HFFc6 (cell line): Measurements from ENCODE around the gene PICALM. TPM values are rescaled to one million over a fixed set of nuclear protein-coding genes. Genes with fewer than 3 reads are reported as not detected.

ENCODE experiments used
- DNase-seq: peaks from one replicate; pipeline ENCODE4 v3.0.0-alpha.2; 2018
- H3K27ac Mint-ChIP-seq: 2 replicates; pipeline ENCODE4 v1.8.0; 2020; ENCODE audit warnings: mild to moderate bottlenecking, mixed read lengths
- H3K27me3 Mint-ChIP-seq: 2 replicates; pipeline ENCODE4 v1.8.0; 2021; ENCODE audit warnings: mild to moderate bottlenecking, moderate library complexity, mixed read lengths; ENCODE audit not compliant: insufficient read depth
- H3K36me3 Mint-ChIP-seq: 2 replicates; pipeline ENCODE4 v1.8.0; 2021; ENCODE audit warnings: low read depth, mixed read lengths
- H3K4me1 Mint-ChIP-seq: 2 replicates; pipeline ENCODE4 v1.8.0; 2020; ENCODE audit warnings: low read depth, mixed read lengths
- H3K4me3 Mint-ChIP-seq: 2 replicates; pipeline ENCODE4 v1.8.0; 2020; ENCODE audit warnings: mild to moderate bottlenecking, moderate library complexity, mixed read lengths
- H3K9me3 Mint-ChIP-seq: 2 replicates; pipeline ENCODE4 v1.8.0; 2020; ENCODE audit warnings: mild to moderate bottlenecking, mixed read lengths
- CTCF ChIP-seq: fragments of 200-600 bp; sonication (generic); IDR thresholded peaks from 2 replicates; pipeline ENCODE4 v1.5.0; 2021; ENCODE audit warnings: antibody characterized with exemption, mild to moderate bottlenecking
- total RNA-seq, 6 experiments: library from RNA; stranded (reverse); fragmentation: NEBNext Ultra II Directional; extraction: Animal tissue kit (Norgen Biotek cat#: 25700); gene quantifications; 2 replicates in 1 of 6; 3 replicates in 5 of 6; pipeline ENCODE4 v1.2.3, GENCODE V29; 2021

Gene PICALM
- total RNA-seq, 6 experiments from 2014 or later: 193 to 267 (median 244) TPM

DNA sequence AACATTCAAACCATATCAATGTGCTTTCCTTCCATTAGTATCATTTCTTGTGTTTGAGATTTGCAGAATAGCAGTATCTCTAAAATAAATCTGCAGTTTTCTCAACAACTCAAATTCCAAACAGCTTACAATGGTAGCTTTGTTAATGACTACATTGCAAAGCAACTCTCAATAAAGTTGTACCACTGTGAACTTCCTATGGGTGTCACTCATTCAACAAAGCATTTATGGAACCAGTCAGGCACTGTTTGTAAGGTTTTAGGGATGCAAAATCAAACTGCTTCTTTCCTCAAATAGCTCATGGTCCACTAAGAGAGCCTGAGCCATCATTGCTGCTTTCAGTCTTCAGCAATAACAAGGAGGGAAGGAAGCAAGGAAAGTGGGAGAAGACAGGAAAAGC lies 122.7 kb downstream of the PICALM start:
- Mint-ChIP-seq H3K9me3 (no peaks in the 10 kb centered on the region), H3K4me1 (peaks cover 55% of the 10 kb centered on the region), H3K27ac (peak overlapping the region; percentile 50; the same call in 1 of the 2 replicates), H3K27me3 (peaks cover 14% of the 10 kb centered on the region), H3K36me3 (no peaks in the 10 kb centered on the region), H3K4me3 (no peak overlapping the region)
- DNase-seq: peak; percentile 57
- TF ChIP-seq CTCF: peak; percentile 38; the same call in 1 of the 2 replicates

DNA sequence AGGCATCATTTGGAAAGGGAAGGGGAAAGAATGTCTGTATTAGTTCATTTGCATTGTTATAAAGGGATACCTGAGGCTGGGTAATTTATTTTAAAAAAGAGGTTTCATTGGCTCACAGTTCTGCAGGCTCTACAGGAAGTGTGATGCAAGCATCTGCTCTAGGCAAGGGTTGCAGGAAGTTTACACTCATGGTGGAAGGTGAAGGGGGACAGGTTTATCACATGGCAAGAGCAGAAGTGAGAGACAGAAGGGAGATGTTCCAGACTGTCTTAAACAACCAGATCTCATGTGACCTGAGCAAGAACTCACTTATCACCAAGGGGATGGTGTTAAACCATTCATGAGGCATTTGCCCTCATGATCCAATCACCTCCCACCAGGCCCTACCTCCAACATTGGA lies 123.1 kb downstream of the PICALM start:
- DNase-seq: no peak
- no peaks in the 10 kb centered on the region for H3K9me3 Mint-ChIP-seq
- no peak overlapping the region for H3K4me3 Mint-ChIP-seq
- TF ChIP-seq CTCF: no peak
- peaks cover 11% of the 10 kb centered on the region for H3K27me3 Mint-ChIP-seq
- peaks cover 51% of the 10 kb centered on the region for H3K4me1 Mint-ChIP-seq
- no peaks in the 10 kb centered on the region for H3K36me3 Mint-ChIP-seq
- H3K27ac Mint-ChIP-seq: 0 out of 2 replicates have a peak overlapping the region, but pooled peaks have one; percentile 50

- Mint-ChIP-seq H3K27ac (no peak overlapping the region), H3K9me3 (no peaks in the 10 kb centered on the region), H3K4me1 (peaks cover 47% of the 10 kb centered on the region), H3K36me3 (no peaks in the 10 kb centered on the region), H3K4me3 (no peak overlapping the region), H3K27me3 (peaks cover 9% of the 10 kb centered on the region)
- no peak for DNase-seq
- no peak for TF ChIP-seq CTCF
Measured at GRCh38 chr11:85945296-85945695, 123.6 kb downstream of the PICALM start.

DNA sequence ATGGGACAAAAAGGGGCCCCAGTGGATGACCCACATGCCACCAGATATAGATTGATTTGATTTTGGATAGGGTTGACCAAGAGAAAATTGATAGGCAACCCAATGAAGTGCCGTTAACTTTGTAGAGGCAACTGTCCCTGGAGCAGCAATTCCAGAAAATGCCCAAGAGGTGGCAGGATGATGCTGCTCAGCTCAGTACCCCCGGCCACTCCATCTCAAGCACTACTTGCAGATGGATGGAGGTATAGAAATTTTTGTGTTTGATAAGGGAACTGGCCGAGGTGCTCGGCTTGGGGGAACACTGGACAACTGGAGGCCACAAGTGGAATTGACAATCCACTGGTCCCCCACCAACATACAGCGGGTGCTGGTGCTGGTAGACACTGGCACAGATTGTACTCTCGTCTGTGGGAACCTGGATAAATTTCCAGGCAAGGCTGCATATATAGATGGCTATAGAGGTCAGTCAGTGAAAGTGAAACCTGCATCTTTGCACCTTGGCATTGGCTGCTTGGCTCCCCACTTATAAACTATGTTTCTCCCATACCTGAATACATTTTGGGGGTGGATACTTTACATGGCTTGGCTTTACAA lies 127.4 kb downstream of the PICALM start:
- peak; percentile 61 for DNase-seq
- peaks cover 3% of the 10 kb centered on the region for H3K27me3 Mint-ChIP-seq
- H3K4me1 Mint-ChIP-seq: peaks cover 12% of the 10 kb centered on the region
- H3K27ac Mint-ChIP-seq: no peak overlapping the region
- no peaks in the 10 kb centered on the region for H3K9me3 Mint-ChIP-seq
- peak; percentile 81 for TF ChIP-seq CTCF
- H3K36me3 Mint-ChIP-seq: peaks cover 4% of the 10 kb centered on the region; the same call in 1 of the 2 replicates
- H3K4me3 Mint-ChIP-seq: no peak overlapping the region

- H3K9me3 Mint-ChIP-seq: no peaks in the 10 kb centered on the region
- DNase-seq: no peak
- H3K36me3 Mint-ChIP-seq: peaks cover 4% of the 10 kb centered on the region; the same call in 1 of the 2 replicates
- H3K4me3 Mint-ChIP-seq: no peak overlapping the region
- peaks cover 6% of the 10 kb centered on the region for H3K27me3 Mint-ChIP-seq
- H3K4me1 Mint-ChIP-seq: no peaks in the 10 kb centered on the region
- TF ChIP-seq CTCF: no peak
- no peak overlapping the region for H3K27ac Mint-ChIP-seq
Measured at GRCh38 chr11:85939099-85940015, 129.5 kb downstream of the PICALM start.
